Measurements from ENCODE around the gene PAPSS2. TPM values are rescaled to one million over a fixed set of nuclear protein-coding genes. Genes with fewer than 3 reads are reported as not detected.

The PAPSS2 gene
- total RNA-seq, 2 donors from 2014 or later: 15.7 to 20.2 TPM

GRCh38 chr10:87707254-87707653 is 47.6 kb downstream of the PAPSS2 start:
- DNase-seq: no peak
- WGBS, 2 experiments (ENCODE audit: insufficient coverage in 1 of 2, insufficient read length in 1 of 2): 93% methylated on average over 4 of the region's 4 CpGs; no CpG with 5 or more reads in 1 of the 2 experiments
- H3K4me3 Mint-ChIP-seq: no peak overlapping the region
- Histone ChIP-seq H3K4me3 (ENCODE audit: low read length) (no peak overlapping the region), H3K9me3 (ENCODE audit: control insufficient read depth, low read length) (no peaks in the 10 kb centered on the region), H3K27ac (ENCODE audit: low read depth, low read length) (no peak overlapping the region), H3K36me3 (ENCODE audit: control insufficient read depth, insufficient read depth, low read length) (peaks cover 23% of the 10 kb centered on the region), H3K9ac (ENCODE audit: extremely low read depth, low read length, poor library complexity, severe bottlenecking) (no peak overlapping the region), H3K4me1 (ENCODE audit: control insufficient read depth, insufficient read depth, low read length) (no peaks in the 10 kb centered on the region), H3K27me3 (ENCODE audit: control insufficient read depth, insufficient read depth, low read length, poor library complexity, severe bottlenecking) (no peaks in the 10 kb centered on the region)
- H3K36me3 Mint-ChIP-seq (ENCODE audit: low read depth): peaks cover 3% of the 10 kb centered on the region
- H3K27me3 Mint-ChIP-seq (ENCODE audit: insufficient read depth): no peaks in the 10 kb centered on the region
- TF ChIP-seq CTCF (conservative IDR thresholded peaks at IDR 0.05): no peak
- H3K27ac Mint-ChIP-seq: no peak overlapping the region
- no peaks in the 10 kb centered on the region for H3K9me3 Mint-ChIP-seq
- no peaks in the 10 kb centered on the region for H3K4me1 Mint-ChIP-seq

- 93 to 98% methylated on average over 2 to 10 of the region's 11 CpGs for WGBS, 2 experiments (ENCODE audit: insufficient coverage in 1 of 2, insufficient read length in 1 of 2)
- H3K36me3 ChIP-seq (ENCODE audit: control insufficient read depth, insufficient read depth, low read length): peaks cover 53% of the 10 kb centered on the region
- Mint-ChIP-seq H3K4me1 (no peaks in the 10 kb centered on the region), H3K4me3 (no peak overlapping the region), H3K27me3 (ENCODE audit: insufficient read depth) (no peaks in the 10 kb centered on the region), H3K9me3 (no peaks in the 10 kb centered on the region), H3K36me3 (ENCODE audit: low read depth) (peaks cover 15% of the 10 kb centered on the region), H3K27ac (no peak overlapping the region)
- no peak for TF ChIP-seq CTCF (conservative IDR thresholded peaks at IDR 0.05)
- H3K27me3 ChIP-seq (ENCODE audit: control insufficient read depth, insufficient read depth, low read length, poor library complexity, severe bottlenecking): no peaks in the 10 kb centered on the region
- H3K9me3 ChIP-seq (ENCODE audit: control insufficient read depth, low read length): no peaks in the 10 kb centered on the region
- no peak overlapping the region for H3K4me3 ChIP-seq (ENCODE audit: low read length)
- H3K4me1 ChIP-seq (ENCODE audit: control insufficient read depth, insufficient read depth, low read length): no peaks in the 10 kb centered on the region
- DNase-seq: no peak
- H3K9ac ChIP-seq (ENCODE audit: extremely low read depth, low read length, poor library complexity, severe bottlenecking): no peak overlapping the region
- no peak overlapping the region for H3K27ac ChIP-seq (ENCODE audit: low read depth, low read length)
These were observed 53.4 kb downstream of the PAPSS2 start for GRCh38 chr10:87712913-87713616.

DNA sequence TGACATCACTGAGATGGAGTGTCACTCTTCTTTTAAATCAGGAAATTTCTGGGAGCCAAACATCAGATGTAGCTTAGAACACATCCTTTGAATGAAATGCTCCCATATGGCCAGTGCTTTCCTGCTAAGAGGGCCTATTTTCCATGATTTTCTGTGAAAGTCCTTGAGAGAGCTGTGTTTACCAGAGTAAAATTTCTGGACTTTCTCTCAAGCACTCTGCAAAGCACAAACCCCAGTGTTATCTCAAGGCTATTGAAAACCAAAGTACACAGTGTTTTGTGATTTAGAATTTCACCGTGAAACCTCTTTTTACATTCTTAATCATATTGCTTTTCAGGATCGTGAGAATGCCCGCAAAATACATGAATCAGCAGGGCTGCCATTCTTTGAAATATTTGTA is 54.0 kb downstream of the PAPSS2 start:
- WGBS, 2 experiments (ENCODE audit: insufficient coverage in 1 of 2, insufficient read length in 1 of 2): 89 to 92% methylated on average over 3 of the region's 3 CpGs
- H3K27me3 Mint-ChIP-seq (ENCODE audit: insufficient read depth): no peaks in the 10 kb centered on the region
- H3K27ac Mint-ChIP-seq: no peak overlapping the region

More for the DNA sequence above, 54.0 kb downstream of the PAPSS2 start:
- no peak overlapping the region for H3K4me3 Mint-ChIP-seq
- DNase-seq: no peak
- H3K36me3 Mint-ChIP-seq (ENCODE audit: low read depth): peaks cover 15% of the 10 kb centered on the region
- no peak overlapping the region for H3K27ac ChIP-seq (ENCODE audit: low read depth, low read length)
- H3K4me3 ChIP-seq (ENCODE audit: low read length): no peak overlapping the region
- no peaks in the 10 kb centered on the region for H3K9me3 ChIP-seq (ENCODE audit: control insufficient read depth, low read length)
- no peaks in the 10 kb centered on the region for H3K27me3 ChIP-seq (ENCODE audit: control insufficient read depth, insufficient read depth, low read length, poor library complexity, severe bottlenecking)
- TF ChIP-seq CTCF (conservative IDR thresholded peaks at IDR 0.05): no peak
- H3K9me3 Mint-ChIP-seq: no peaks in the 10 kb centered on the region
- no peaks in the 10 kb centered on the region for H3K4me1 Mint-ChIP-seq
- H3K36me3 ChIP-seq (ENCODE audit: control insufficient read depth, insufficient read depth, low read length): peaks cover 53% of the 10 kb centered on the region
- H3K9ac ChIP-seq (ENCODE audit: extremely low read depth, low read length, poor library complexity, severe bottlenecking): no peak overlapping the region
- H3K4me1 ChIP-seq (ENCODE audit: control insufficient read depth, insufficient read depth, low read length): no peaks in the 10 kb centered on the region

Data from endodermal cell (in vitro differentiated cells).